Esophagus squamous epithelium (tissue), 4 donors: ENCODE data around the gene CCDC102B.

Experiments used
- POLR2A ChIP-seq, 4 donors: fragments of 450-650 bp; IDR thresholded peaks; one replicate each; pipeline ENCODE4 v1.6.1; 2017; ENCODE audit warnings: antibody characterized with exemption in 4 of 4, mild to moderate bottlenecking in 4 of 4, moderate library complexity in 3 of 4
- TF ChIP-seq, protein P1 (sequence below), 6 experiments: fragments of 450-650 bp in 4 of 6; fragments of 200-600 bp in 2 of 6; sonication (generic) in 2 of 6; IDR thresholded peaks; one replicate each; pipeline ENCODE4 v1.5.1; 2016 to 2019; ENCODE audit warnings: antibody characterized with exemption in 6 of 6, mild to moderate bottlenecking in 4 of 6, moderate library complexity in 4 of 6

- TF ChIP-seq, protein P1, sequence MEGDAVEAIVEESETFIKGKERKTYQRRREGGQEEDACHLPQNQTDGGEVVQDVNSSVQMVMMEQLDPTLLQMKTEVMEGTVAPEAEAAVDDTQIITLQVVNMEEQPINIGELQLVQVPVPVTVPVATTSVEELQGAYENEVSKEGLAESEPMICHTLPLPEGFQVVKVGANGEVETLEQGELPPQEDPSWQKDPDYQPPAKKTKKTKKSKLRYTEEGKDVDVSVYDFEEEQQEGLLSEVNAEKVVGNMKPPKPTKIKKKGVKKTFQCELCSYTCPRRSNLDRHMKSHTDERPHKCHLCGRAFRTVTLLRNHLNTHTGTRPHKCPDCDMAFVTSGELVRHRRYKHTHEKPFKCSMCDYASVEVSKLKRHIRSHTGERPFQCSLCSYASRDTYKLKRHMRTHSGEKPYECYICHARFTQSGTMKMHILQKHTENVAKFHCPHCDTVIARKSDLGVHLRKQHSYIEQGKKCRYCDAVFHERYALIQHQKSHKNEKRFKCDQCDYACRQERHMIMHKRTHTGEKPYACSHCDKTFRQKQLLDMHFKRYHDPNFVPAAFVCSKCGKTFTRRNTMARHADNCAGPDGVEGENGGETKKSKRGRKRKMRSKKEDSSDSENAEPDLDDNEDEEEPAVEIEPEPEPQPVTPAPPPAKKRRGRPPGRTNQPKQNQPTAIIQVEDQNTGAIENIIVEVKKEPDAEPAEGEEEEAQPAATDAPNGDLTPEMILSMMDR (IDR thresholded peaks at IDR 0.05) = no peak
- no peak for TF ChIP-seq POLR2A (IDR thresholded peaks at IDR 0.05)
These were observed 25.6 kb upstream of the CCDC102B start for GRCh38 chr18:68772268-68772667.
